Epithelial cell of prostate (primary cell): ENCODE data around the gene DCUN1D3.
"Not testable (repeated sequence)": the region's sequence is repeated elsewhere in the genome, so short reads cannot be mapped to it uniquely, and the experiment has no call there.

ENCODE experiments used
- DNase-seq: peaks from one replicate; pipeline ENCODE4 v3.0.0-alpha.2; 2011; ENCODE audit warnings: low read depth, low spot score
- H3K27ac ChIP-seq: fragments of 450-650 bp; 2 replicates; pipeline ENCODE4 v1.5.1; 2017; ENCODE audit warnings: mild to moderate bottlenecking

DCUN1D3 gene, protein sequence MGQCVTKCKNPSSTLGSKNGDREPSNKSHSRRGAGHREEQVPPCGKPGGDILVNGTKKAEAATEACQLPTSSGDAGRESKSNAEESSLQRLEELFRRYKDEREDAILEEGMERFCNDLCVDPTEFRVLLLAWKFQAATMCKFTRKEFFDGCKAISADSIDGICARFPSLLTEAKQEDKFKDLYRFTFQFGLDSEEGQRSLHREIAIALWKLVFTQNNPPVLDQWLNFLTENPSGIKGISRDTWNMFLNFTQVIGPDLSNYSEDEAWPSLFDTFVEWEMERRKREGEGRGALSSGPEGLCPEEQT

DNA sequence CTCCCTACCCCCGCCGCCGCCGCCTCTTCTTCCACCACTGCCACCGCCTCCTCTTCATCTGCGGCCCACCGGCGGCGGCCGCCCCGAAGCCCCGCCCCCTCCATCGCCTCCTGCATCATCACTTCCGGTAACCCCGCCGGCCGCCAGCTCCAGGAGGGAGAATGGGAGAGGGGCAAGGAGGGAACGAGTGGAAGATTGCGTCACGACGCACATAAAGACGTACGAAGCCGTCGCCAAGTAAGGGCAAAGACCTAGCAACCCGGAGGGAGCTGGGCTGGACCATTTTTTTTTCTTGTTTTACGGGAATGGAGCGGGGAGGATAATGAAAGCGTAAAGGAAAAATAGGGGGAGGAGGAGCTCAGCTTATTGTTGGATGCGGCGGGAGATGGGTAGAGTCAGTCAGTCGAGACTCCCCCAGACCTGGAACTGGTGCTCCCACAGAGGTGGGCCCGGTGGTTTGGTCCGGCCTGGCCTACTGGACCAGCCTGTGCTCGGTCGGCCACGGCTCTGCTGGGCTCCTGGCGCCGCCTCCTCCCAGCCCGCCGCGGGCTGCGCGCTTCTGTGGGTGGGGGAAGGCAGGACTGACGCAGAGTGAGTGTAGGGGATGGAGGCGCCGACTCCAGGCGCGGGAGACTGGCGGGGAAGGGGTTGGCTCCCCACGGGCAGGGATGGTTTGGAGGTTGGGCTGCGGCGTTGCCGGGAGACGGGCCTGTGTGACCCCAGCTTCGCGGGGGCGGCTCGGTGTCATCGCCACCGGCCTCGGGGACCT, at the start of gene DCUN1D3, which contains the start of gene LYRM1:
DCUN1D3 (minus strand) TSS at position 60 of the 769 bp plus-strand sequence. CDS start 37,820 bp downstream, outside the sequence.
LYRM1 (plus strand) TSS at position 473 of the 769 bp plus-strand sequence. CDS start 14,785 bp downstream, outside the sequence.
- DNase-seq = peak; percentile 92
- peak within 1 kb of the TSS; percentile 97 for H3K27ac ChIP-seq

- H3K27ac ChIP-seq = no peak overlapping the region
- DNase-seq = no peak
These were observed 49.5 kb upstream of the DCUN1D3 start for GRCh38 chr16:20949660-20950059.

DNA sequence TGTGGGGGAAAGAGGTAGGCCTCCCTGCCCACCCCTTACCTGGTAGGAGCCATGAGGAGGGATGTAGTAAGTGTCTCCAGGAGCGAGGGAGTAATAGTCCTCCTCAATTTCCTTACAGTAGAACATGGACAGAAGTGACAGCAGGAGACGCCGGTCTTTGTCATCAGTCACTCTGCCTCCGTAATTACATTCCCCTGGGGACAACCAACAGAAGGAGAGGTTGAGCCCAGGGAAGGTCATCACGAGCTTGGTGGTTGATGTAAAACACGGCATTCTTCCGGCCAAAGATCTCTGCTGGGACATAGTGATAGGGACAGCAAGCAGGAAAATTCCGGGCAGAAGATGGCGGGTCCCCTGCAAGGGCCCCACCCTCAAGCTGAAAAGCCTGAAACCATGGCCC, 48.3 kb upstream of the DCUN1D3 start:
- no peak for DNase-seq

DNA sequence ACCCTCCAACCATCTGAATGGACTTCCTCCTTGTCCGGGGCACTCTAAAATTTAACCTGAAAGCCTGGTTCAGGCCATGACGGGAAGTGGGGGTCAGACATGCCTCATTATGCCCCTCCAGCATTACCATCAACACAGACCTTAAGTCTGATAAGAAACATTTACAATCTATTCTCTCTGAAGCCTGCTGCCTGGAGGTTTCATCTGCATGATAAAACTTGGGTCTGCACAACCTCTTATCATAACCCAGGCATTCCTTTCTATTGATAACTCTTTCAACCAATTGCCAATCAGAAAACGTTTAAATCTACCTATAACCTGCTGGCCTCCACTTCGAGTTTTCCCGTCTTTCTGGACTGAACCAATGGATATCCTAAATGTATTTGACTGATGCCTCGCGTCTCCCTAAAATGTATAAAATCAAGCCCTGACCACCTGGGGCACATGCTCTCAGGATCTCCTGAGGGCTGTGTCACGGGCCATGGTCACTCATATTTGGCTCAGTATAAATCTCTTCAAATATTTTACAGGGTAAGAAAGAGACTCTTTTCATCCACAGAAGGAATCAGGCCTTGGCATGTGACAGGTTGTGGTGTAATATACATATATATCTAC, 46.0 kb upstream of the DCUN1D3 start:
- no peak overlapping the region for H3K27ac ChIP-seq
- no peak for DNase-seq

More for the DNA sequence above, 48.3 kb upstream of the DCUN1D3 start:
- H3K27ac ChIP-seq = no peak overlapping the region

DNA sequence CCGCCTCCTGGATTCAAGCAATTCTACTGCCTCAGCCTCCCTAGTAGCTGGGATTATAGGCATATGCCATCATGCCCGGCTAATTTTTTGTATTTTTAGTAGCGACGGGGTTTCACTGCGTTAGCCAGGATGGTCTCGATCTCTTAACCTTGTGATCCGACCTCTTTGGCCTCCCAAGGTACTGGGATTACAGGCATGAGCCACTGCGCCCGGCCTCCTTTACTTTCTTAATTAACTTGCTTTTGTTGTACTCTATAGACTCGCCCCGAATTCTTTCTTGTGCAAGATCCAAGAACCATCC, 45.4 kb upstream of the DCUN1D3 start:
- H3K27ac ChIP-seq, DNase-seq: not testable (repeated sequence)

GRCh38 chr16:20944861-20945574, 44.9 kb upstream of the DCUN1D3 start:
- no peak for DNase-seq
- H3K27ac ChIP-seq = no peak overlapping the region

GRCh38 chr16:20942256-20942655, 42.1 kb upstream of the DCUN1D3 start:
- no peak for DNase-seq

DNA sequence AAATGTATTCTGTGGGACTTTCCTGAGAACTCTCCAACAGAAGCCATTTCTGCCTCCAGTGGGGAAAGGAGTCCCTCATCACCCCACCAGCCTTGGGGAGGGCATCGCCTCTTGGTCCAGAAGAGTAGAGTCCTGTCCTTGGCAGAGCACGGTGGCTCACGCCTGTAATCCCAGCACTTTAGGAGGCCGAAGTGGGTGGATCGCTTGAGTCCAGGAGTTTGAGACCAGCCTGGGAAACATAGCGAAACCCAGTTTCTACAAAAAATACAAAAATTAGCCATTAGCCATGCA, 41.4 kb upstream of the DCUN1D3 start:
- no peak overlapping the region for H3K27ac ChIP-seq
- no peak for DNase-seq

More at GRCh38 chr16:20942256-20942655, 42.1 kb upstream of the DCUN1D3 start:
- no peak overlapping the region for H3K27ac ChIP-seq

- H3K27ac ChIP-seq = no peak overlapping the region
- no peak for DNase-seq
These were observed 40.9 kb upstream of the DCUN1D3 start for GRCh38 chr16:20940871-20941635.

- no peak overlapping the region for H3K27ac ChIP-seq
- no peak for DNase-seq
These were observed 39.5 kb upstream of the DCUN1D3 start for GRCh38 chr16:20939611-20940010.

- DNase-seq = no peak
- H3K27ac ChIP-seq = peak overlapping the region; percentile 24
These were observed 38.3 kb upstream of the DCUN1D3 start for GRCh38 chr16:20938426-20938825.

DNA sequence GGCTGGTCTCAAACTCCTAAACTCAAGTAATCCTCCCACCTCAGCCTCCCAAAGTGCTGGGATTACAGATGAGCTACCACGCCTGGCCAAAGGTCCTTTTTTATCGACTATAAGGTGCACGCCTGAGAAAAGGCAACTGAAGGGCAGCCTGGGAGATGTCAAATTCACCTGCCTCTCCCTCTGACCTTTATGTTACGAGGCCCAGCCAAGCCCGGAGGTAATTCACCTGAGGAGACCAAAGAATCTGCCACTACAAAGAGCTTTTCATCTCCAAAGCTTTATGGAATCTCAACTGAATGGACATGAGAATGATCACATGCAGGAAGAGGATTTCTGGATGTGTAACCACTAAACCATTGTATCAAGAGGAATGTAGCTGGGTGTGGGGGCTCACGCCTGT, 37.6 kb upstream of the DCUN1D3 start:
- no peak for DNase-seq
- peak overlapping the region; percentile 24 for H3K27ac ChIP-seq

GRCh38 chr16:20933589-20933988, 33.4 kb upstream of the DCUN1D3 start:
- no peak for DNase-seq
- H3K27ac ChIP-seq = no peak overlapping the region

DNA sequence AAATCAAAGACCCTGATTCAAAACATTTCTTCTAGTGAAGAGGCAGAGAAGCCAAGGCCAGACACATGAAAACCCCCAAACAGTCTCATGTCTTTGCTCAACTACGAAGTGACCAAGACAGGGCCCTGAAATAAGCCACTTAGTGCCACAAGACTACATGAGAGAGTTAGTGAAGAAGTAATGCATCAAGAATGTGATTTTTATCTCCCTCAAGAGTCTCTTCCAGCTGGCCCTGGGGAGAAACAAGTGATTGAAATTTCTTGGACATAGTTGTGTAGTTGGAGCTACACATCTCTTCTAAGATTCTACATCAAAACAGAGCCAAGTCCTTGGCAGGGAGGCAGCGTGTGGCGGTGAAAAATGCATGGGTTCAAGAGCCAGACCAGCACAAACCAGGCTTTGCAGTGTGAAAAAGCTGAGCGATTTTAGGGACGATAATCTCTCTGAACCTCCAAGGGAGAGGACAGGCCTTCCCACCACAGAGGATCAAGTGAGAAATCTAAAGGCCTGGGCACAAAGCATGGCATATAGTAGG, 31.0 kb upstream of the DCUN1D3 start:
- no peak overlapping the region for H3K27ac ChIP-seq
- DNase-seq = no peak

- no peak for DNase-seq
- H3K27ac ChIP-seq = no peak overlapping the region
These were observed 30.2 kb upstream of the DCUN1D3 start for GRCh38 chr16:20930365-20930690.

DNA sequence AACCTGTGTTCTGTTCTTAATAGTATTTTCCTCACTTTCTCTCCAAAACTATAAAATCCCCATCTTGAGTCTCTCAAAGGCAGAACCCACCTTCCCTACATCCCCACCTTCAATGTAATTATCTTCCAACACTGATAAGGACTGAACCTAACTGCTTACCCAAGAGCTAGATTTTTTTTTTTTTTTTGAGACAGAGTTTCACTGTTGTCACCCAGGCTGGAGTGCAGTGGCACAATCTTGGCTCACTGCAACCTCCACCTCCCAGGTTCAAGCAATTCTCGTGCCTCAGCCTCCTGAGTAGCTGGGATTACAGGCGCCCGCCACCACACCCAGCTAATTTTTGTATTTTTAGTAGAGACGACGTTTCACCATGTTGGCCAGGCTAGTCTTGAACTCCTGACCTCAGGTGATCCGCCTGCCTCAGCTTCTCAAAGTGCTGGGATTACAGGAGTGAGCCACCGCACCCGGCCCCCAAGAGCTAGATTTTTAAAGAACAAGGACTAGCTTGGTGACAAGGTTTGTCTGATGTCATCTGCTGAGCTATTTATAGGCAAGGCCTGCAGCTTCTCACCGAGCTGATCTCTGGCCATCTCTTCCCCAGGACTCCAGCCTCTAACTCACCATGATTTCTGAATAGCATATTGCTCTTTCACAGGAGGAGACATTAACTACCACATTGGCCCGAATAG, 29.7 kb upstream of the DCUN1D3 start:
- not testable (repeated sequence) for DNase-seq, H3K27ac ChIP-seq

DNA sequence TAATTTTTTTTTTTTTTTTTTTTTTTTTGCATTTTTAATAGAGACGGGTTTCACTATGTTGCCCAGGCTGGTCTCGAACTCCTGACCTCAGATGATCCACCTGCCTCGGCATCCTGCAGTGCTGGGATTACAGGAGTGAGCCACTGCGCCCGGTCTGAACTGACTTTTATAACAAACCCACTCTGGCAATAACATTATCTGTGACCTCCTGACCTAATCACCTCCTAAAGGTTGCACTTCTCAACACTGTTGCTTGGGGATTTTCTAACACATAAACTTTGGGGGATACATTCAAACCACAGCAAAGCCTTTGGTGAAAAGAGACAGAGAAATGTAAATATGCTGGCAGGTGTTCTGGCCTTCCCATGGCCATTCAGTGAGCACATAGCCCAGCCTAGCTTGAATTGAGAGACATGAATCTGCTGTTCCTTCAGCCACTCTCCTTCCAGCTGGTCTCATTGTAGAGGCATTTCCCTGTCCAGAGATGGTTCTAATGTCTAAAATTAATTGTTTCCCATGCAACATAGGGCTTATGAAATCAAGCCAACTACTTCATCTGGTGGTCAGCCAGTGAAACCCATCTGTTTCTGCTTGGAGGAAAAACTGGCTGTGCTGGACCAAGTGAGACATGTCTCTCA, 28.7 kb upstream of the DCUN1D3 start:
- no peak overlapping the region for H3K27ac ChIP-seq
- no peak for DNase-seq

DNA sequence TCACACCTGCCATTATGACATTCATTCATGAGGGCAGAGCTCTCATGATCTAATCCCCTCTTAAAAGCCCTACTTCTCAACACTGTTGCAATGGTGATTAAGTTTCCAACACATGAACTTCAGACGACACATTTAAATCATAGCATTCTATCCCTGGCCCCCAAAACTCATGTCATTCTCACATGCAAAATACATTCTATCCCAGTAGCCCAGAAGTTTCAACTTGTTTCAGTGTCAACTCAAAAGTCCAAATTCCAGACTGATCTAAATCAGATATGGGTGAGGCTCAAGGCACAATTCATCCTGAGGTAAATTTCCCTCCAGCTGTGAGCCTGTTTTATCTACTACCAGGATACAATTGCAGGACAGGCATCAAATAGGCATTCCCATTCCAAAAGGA, 25.6 kb upstream of the DCUN1D3 start:
- no peak for DNase-seq
- no peak overlapping the region for H3K27ac ChIP-seq

GRCh38 chr16:20923876-20924275, 23.7 kb upstream of the DCUN1D3 start:
- no peak for DNase-seq
- H3K27ac ChIP-seq = no peak overlapping the region
